Lung (tissue), 12 donors: Measurements from ENCODE around the gene MGAT4C. TPM values are rescaled to one million over a fixed set of nuclear protein-coding genes. Genes with fewer than 3 reads are reported as not detected.

Experiments used
- ATAC-seq: fragments of 200-7000 bp; cut with Tn5 transposase; one replicate; pipeline ENCODE4 v1.9.1; 2020; ENCODE audit warnings: moderate number of reproducible peaks; ENCODE audit not compliant: insufficient read depth, low FRiP score
- DNase-seq, 3 donors: peaks; one replicate each; pipeline ENCODE4 v3.0.0-alpha.2; 2013 to 2017
- H3K27ac ChIP-seq, 2 donors: one replicate each; pipeline ENCODE4 v1.5.1; 2013; ENCODE audit warnings: mild to moderate bottlenecking in 2 of 2, moderate library complexity in 2 of 2, control low read depth in 1 of 2, inconsistent platforms in 1 of 2, low read depth in 1 of 2, low read length in 1 of 2
- H3K27me3 ChIP-seq, 3 donors: one replicate each; pipeline ENCODE4 v1.5.1; 2013; ENCODE audit warnings: low read length in 2 of 3; ENCODE audit not compliant: control insufficient read depth in 3 of 3, insufficient read depth in 3 of 3
- H3K36me3 ChIP-seq, 4 donors: one replicate each; pipeline ENCODE4 v1.5.1; 2013; ENCODE audit warnings: low read length in 4 of 4, mild to moderate bottlenecking in 1 of 4, moderate library complexity in 1 of 4; ENCODE audit not compliant: control insufficient read depth in 4 of 4, insufficient read depth in 4 of 4
- H3K4me1 ChIP-seq, 5 donors: one replicate each; pipeline ENCODE4 v1.5.1; 2013; ENCODE audit warnings: low read length in 5 of 5, mild to moderate bottlenecking in 2 of 5, moderate library complexity in 1 of 5; ENCODE audit not compliant: control insufficient read depth in 5 of 5, insufficient read depth in 5 of 5
- H3K4me3 ChIP-seq: one replicate; pipeline ENCODE4 v1.5.1; 2013; ENCODE audit warnings: mild to moderate bottlenecking, control low read depth, moderate library complexity
- H3K9ac ChIP-seq, 2 donors: one replicate each; pipeline ENCODE4 v1.5.1; 2013; ENCODE audit warnings: low read length in 2 of 2, control low read depth in 1 of 2; ENCODE audit not compliant: insufficient read depth in 1 of 2
- H3K9me3 ChIP-seq, 4 donors: one replicate each; pipeline ENCODE4 v1.5.1; 2013; ENCODE audit warnings: low read length in 3 of 4, mild to moderate bottlenecking in 1 of 4, moderate library complexity in 1 of 4; ENCODE audit not compliant: control insufficient read depth in 4 of 4, insufficient read depth in 3 of 4
- CTCF ChIP-seq: IDR thresholded peaks from 2 replicates; pipeline ENCODE4 v1.5.1; 2012; ENCODE audit warnings: mild to moderate bottlenecking; ENCODE audit errors: control extremely low read depth, extremely low read depth
- WGBS, 2 donors: extraction: QIAGEN DNeasy Blood & Tissue Kit; methylation state at CpG; one replicate each; pipeline ENCODE4 v1.1.7; 2013; 5-methylcytosine and 5-hydroxymethylcytosine counted together
- polyA plus RNA-seq, 2 donors: library from polyadenylated mRNA; stranded (reverse); fragments of 200-250 nt; gene quantifications; one replicate each; pipeline ENCODE4 v1.2.1, GENCODE V29; 2013
- total RNA-seq, 2 donors: library from RNA; depleted of rRNA in 1 of 2; stranded (reverse); fragments of >200 nt in 1 of 2; gene quantifications; one replicate each; pipeline ENCODE4 v1.2.1, GENCODE V29; 2014 to 2021
- donor health status: control.
- donor health status: control.
- donor health status: Bipolar disorder and iron deficiency.
- donor health status: healthy.
- donor health status: DM: yes; HTN: yes; CAD: no.

Gene MGAT4C
- total and polyA plus RNA-seq, 4 donors: 0.01 to 4.1 (median 0.62) TPM

GRCh38 chr12:86261578-86261977 is 5.4 kb upstream of the MGAT4C start:
- H3K27me3 ChIP-seq: no peaks in the 10 kb centered on the region
- WGBS, 2 donors: 89 to 90% methylated on average over 2 of the region's 2 CpGs
- H3K9me3 ChIP-seq: no peaks in the 10 kb centered on the region
- no peaks in the 10 kb centered on the region for H3K36me3 ChIP-seq
- no peak overlapping the region for H3K9ac ChIP-seq
- H3K4me1 ChIP-seq: peaks cover 0 to 9% (median 0%) of the 10 kb centered on the region in 5 donors
- ATAC-seq: no peak
- H3K4me3 ChIP-seq: no peak overlapping the region
- no peak for TF ChIP-seq CTCF
- DNase-seq: peak in 1 of 3 donors; percentile 7
- H3K27ac ChIP-seq: no peak overlapping the region

GRCh38 chr12:86261142-86261541 is 5.0 kb upstream of the MGAT4C start:
- no peak for DNase-seq
- 78% methylated on average over 1 of the region's 1 CpG for WGBS, 2 donors
- TF ChIP-seq CTCF: no peak
- H3K27me3 ChIP-seq: no peaks in the 10 kb centered on the region
- no peak overlapping the region for H3K9ac ChIP-seq
- no peaks in the 10 kb centered on the region for H3K9me3 ChIP-seq
- no peak for ATAC-seq
- H3K36me3 ChIP-seq: no peaks in the 10 kb centered on the region
- H3K27ac ChIP-seq: no peak overlapping the region
- no peak overlapping the region for H3K4me3 ChIP-seq
- H3K4me1 ChIP-seq: peaks cover 0 to 9% (median 2%) of the 10 kb centered on the region in 5 donors

- WGBS, 2 donors: 71 to 74% methylated on average over 2 of the region's 2 CpGs
These were observed 4.0 kb upstream of the MGAT4C start for GRCh38 chr12:86260183-86260582.

More at GRCh38 chr12:86260183-86260582, 4.0 kb upstream of the MGAT4C start:
- Histone ChIP-seq H3K36me3 (no peaks in the 10 kb centered on the region), H3K27ac (no peak overlapping the region), H3K9me3 (no peaks in the 10 kb centered on the region), H3K4me1 (peaks cover 0 to 8% (median 3%) of the 10 kb centered on the region in 5 donors), H3K27me3 (no peaks in the 10 kb centered on the region), H3K9ac (no peak overlapping the region), H3K4me3 (no peak overlapping the region)
- TF ChIP-seq CTCF: no peak
- DNase-seq (no peak), ATAC-seq (no peak)
